Measurements from ENCODE around the gene ATP1B4. TPM values are rescaled to one million over a fixed set of nuclear protein-coding genes. Genes with fewer than 3 reads are reported as not detected.

The ATP1B4 gene
- total RNA-seq, 2 donors from 2014 or later, result 0.42 TPM; not detected in 1

GRCh38 chrX:120367402-120368109, 5.7 kb downstream of the ATP1B4 start:
- intact Hi-C loops (cut with DNase I), result no loop called here
- DNase-seq, result no peak
- ATAC-seq, result no peak

DNA sequence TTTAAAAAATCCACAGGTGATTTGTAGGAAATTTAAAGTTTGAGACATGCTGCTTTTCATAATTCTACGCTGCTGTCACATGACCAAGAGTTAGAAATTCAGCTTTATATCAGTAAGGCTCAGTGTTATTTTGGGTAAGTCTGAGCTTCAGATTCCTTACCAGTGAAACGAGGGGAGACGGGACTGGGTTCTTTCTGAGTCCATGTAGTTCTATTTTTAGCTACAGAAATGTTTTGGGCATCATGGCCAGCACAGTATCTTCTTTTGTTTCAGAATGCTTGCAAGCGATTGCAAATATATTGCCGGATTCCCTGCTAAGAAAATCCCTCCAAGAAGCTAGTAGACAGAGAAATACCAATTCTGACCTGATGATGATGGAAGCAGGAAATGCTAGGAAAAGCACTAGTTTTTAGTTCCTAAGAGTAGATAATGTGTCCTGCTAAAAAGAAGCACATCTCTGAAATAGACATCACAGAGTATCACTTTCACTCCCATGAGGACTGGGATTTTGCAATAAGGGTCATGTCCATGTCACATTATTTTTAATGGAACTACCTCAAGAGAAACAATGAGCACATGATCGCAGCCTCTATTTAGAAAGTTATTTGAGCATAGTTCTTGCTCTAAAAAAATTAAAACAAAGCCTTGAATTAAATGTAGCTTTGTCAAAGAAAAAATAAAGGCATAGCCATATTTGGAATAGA, 10.9 kb downstream of the ATP1B4 start:
- DNase-seq, result no peak
- intact Hi-C loops (cut with DNase I), result no loop called here
- ATAC-seq, result peak in 1 of 2 donors; percentile 34

DNA sequence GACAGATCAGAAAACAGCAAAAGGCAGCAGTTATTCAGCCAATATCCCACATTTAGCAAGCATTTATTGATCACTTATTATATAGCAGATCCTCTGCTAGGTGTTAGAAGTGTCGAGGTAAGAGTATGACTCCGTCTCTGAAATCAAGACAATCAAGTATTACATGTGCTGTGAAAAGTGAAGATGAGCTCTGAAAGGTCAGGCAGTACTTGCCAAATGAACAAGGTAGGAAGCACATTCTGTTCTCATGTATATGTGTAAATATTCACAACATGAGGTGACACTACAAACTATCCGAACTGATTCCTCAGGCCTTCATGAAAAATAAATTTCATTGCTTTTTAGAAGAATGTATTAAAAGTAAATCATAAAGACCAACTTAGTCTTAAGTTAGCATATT, 15.3 kb downstream of the ATP1B4 start:
- ATAC-seq (no peak), DNase-seq (no peak)
- intact Hi-C loops (cut with DNase I), result no loop called here

GRCh38 chrX:120377715-120378114, 15.8 kb downstream of the ATP1B4 start:
- no peak for ATAC-seq
- intact Hi-C loops (cut with DNase I), result no loop called here
- no peak for DNase-seq

- ATAC-seq (no peak), DNase-seq (no peak)
- intact Hi-C loops (cut with DNase I), result no loop called here
These were observed 16.7 kb downstream of the ATP1B4 start for GRCh38 chrX:120378570-120378969.

GRCh38 chrX:120379937-120380681, 18.2 kb downstream of the ATP1B4 start:
- DNase-seq, result no peak
- no peak for ATAC-seq
- intact Hi-C loops (cut with DNase I), result no loop called here

DNA sequence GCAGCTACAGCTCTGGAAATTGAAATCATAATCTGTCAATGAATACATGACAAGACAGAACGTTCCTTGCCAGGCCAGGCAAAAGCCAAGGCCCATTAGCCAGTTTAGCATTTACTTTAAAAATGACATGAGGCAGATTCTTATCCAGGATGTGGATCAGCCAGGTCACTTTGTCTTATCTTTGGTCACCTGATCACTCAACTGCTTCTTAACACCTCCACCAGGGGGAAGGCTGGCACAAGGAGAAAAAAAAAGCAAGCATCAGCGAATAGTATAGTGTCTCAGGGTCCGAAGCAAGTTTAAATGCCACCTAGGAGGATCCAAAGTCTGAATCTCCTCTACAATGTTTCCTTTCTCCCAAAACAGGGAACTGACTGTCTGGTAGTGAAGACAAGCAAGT, 18.8 kb downstream of the ATP1B4 start:
- no peak for ATAC-seq
- intact Hi-C loops (cut with DNase I), result no loop called here
- no peak for DNase-seq

DNA sequence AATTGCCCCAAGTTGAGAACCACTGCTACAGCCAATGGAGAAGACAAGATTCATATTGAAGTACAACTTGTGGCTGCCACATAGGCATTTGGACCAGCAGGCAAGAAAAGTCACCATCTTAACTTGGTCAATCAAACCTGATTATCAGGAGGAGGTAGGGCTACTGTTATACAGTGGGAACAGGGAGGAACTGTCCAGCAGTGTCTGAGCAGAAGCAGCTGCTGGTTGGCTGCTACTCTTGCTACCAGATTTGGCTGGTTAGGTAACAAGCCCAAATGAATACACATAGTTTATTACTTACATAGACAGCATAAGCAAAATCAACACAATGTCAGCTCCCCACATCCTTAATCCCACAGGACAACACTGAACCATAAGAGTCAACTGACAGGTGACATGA, 39.4 kb downstream of the ATP1B4 start:
- intact Hi-C loops (cut with DNase I), result no loop called here
- DNase-seq (no peak), ATAC-seq (no peak)

DNA sequence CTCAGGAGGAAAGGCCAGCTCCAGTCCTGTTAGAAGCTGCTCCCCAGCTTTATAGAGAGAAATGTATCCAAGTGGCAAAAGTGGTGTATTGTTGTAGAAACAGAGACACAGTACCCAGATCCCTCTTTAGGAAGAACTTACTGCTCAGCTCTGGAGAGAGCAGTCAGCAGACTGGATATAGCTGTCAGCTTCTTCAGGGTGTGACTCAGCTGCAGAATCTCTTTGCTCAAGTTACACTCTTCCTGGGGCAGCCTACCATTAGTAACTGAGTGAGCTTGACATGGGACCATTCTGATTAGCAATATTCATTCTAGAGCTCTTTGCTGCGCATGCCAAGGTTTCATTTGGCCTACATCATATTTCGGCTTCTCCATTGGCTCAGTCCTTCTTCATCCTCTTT, 40.5 kb downstream of the ATP1B4 start:
- DNase-seq (no peak), ATAC-seq (no peak)
- intact Hi-C loops (cut with DNase I), result no loop called here

DNA sequence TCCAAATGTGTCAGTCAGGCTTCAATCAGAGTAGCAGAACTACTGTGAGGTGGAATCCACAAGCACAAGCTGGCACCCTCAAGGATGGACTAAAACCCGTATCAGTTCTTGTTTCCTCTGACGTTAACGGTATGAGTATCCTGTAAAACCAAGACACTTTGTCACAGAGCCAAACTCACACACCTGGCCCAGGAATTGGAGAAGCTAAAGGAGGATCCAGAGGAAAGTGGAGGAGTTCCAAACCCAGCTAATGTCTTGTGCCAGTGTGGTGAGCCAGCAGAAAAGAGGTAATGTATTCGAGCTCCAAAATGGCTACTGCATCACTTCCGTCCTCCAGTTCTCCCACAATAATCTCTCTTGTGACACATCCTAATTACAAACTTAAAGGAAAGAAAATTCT, 44.7 kb downstream of the ATP1B4 start:
- ATAC-seq, result no peak
- intact Hi-C loops (cut with DNase I), result no loop called here
- DNase-seq, result no peak

DNA sequence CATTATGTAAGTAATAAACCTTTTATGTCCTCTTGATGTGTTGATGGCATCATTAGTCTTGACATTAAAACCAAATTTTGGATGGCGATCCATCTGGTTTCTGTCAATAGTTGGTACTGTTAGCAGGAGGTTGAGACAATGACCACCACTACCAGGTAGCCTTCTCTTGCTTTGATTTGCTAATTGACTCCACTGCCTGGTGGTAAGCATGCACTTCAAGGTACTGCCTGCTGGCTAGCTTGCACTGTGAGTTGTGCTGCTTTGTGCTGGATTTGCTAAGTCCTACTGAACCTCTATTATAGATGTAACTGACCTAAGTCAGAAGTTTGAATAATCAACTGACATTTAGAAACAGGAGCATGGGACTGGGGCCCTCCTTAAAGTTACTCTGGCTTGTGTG, 46.3 kb downstream of the ATP1B4 start:
- DNase-seq (no peak), ATAC-seq (no peak)
- intact Hi-C loops (cut with DNase I), result no loop called here

GRCh38 chrX:120419463-120419862, 57.6 kb downstream of the ATP1B4 start:
- intact Hi-C loops (cut with DNase I), result no loop called here
- ATAC-seq (no peak), DNase-seq (no peak)

DNA sequence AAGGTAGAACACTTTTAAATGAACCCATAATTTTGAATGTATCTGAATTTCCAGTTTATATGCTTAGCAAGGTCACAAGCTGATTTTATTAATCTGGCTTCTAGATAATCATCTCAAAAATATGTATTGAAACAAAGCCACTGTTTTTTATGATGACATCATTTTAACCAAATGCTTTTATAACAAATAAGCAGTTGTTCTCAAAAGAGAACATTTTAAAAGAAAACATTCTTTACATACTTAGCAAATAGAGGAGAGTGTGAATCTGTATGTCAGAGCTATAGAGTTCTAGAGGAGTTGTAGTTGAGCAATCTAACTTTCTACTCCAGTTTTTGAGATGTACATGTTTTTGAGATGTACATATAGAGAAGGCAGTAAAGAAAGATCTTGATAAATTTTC, 64.7 kb downstream of the ATP1B4 start:
- DNase-seq (no peak), ATAC-seq (no peak)
- intact Hi-C loops (cut with DNase I), result no loop called here

GRCh38 chrX:120428309-120428708, 66.4 kb downstream of the ATP1B4 start:
- no peak for ATAC-seq

GRCh38 chrX:120429776-120430540, 68.1 kb downstream of the ATP1B4 start:
- intact Hi-C loops (cut with DNase I), result no loop called here
- DNase-seq, result no peak
- no peak for ATAC-seq

More at GRCh38 chrX:120428309-120428708, 66.4 kb downstream of the ATP1B4 start:
- no peak for DNase-seq
- intact Hi-C loops (cut with DNase I), result no loop called here

Other genes starting within 250 kb of the ATP1B4 start
- under 1 TPM; 0.29 to 0.34 TPM for gene RHOXF1, start 246.2 kb upstream of the ATP1B4 start, total RNA-seq
- not detected for gene RHOXF2, start 203.5 kb upstream of the ATP1B4 start, total RNA-seq
- gene ZBTB33, start 111.3 kb upstream of the ATP1B4 start, total RNA-seq, result 1 to 10 TPM; 5.9 to 7.7 TPM
- 1 to 10 TPM in 1 of 2 donors, under 1 TPM in 1; 0.42 to 1.4 TPM for gene TMEM255A, start 50.6 kb upstream of the ATP1B4 start, total RNA-seq
- gene LAMP2, start 107.2 kb downstream of the ATP1B4 start, total RNA-seq, result 10 to 100 TPM; 69.3 to 75.2 TPM
- 10 to 100 TPM; 23.7 to 29.1 TPM for gene CUL4B, start 198.9 kb downstream of the ATP1B4 start, total RNA-seq
- 10 to 100 TPM; 31.3 to 34.9 TPM for gene MCTS1, start 242.0 kb downstream of the ATP1B4 start, total RNA-seq